Measurements from ENCODE around the gene SLAMF1.
"Not testable (repeated sequence)": the region's sequence is repeated elsewhere in the genome, so short reads cannot be mapped to it uniquely, and the experiment has no call there.

The SLAMF1 gene

GRCh38 chr1:160664573-160665051, 17.8 kb upstream of the SLAMF1 start:
- no peak for DNase-seq

DNA sequence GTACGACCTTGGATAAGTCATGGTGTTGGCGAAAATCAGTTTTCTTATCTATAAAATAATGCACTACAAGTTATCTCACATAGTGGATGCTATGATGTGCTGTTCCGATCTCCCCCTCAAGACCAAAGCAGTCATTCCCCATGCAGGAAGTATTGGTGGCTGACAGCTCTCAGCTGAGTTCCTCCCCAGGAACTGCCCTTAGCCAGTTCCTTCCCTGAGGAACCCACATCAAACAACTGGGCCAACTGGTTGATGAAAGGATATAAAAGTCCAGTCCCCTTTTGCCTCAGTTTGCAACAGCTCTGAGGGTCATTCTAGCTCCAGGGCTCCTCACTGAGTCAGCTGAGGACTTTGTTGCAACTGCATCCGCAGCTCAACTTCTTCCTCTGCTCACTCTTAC, 16.1 kb upstream of the SLAMF1 start:
- DNase-seq, result no peak

- no peak for DNase-seq
Observed at GRCh38 chr1:160659566-160659965, 12.7 kb upstream of the SLAMF1 start.

GRCh38 chr1:160658814-160659193, 12.0 kb upstream of the SLAMF1 start:
- no peak for DNase-seq

DNA sequence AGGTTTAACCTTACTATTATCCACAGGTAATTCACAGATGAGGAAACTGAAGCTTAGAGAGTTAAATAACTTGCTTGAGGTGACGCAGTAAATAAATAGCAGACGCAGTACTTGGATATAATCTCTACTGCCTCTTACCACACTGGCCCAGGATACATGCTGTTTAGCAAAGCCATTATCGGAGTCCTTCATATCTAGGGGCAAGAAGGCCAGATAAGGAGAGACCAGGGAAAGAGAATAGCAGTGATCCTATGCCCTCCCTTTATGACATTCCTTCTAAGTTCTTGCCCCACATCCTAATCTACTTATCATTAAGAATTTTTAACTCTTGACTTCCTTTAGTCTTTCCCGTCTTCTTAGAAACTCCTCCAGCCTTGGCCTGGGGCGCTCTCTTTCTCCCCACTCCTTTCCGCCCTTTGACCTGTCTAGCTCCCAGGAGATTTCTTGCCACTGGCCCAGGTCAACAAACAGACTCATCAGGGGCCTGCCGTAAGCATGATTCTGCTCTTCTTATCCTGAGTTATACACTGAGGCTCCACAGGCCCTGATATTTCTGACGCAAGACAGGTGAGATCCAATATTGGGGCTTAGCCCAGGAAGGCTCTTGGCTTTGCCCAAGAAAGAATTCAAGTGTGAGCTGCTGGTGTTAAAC, 11.4 kb upstream of the SLAMF1 start:
- no peak for DNase-seq

GRCh38 chr1:160657250-160657781, 10.5 kb upstream of the SLAMF1 start:
- DNase-seq, result no peak

DNA sequence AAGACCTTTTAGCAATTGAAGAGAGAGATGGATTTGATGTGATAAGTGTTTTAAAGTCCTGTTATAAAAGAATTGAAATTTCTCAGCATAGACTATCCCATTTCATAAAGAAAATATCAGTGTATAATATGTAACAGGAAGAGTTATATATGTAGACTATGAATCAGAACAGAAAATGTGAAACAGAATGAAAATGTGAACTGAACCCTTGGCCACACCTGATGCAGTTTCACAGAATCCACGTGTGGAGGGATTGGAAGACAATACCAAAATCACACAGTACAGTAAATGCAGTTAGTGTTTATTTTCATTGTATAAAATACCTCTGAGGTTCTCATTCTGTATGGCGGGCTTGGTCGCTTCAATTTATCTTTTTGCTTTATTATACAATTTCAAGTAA, 9.9 kb upstream of the SLAMF1 start:
- no peak for DNase-seq

- no peak for DNase-seq
Observed at GRCh38 chr1:160653620-160654016, 6.8 kb upstream of the SLAMF1 start.

DNA sequence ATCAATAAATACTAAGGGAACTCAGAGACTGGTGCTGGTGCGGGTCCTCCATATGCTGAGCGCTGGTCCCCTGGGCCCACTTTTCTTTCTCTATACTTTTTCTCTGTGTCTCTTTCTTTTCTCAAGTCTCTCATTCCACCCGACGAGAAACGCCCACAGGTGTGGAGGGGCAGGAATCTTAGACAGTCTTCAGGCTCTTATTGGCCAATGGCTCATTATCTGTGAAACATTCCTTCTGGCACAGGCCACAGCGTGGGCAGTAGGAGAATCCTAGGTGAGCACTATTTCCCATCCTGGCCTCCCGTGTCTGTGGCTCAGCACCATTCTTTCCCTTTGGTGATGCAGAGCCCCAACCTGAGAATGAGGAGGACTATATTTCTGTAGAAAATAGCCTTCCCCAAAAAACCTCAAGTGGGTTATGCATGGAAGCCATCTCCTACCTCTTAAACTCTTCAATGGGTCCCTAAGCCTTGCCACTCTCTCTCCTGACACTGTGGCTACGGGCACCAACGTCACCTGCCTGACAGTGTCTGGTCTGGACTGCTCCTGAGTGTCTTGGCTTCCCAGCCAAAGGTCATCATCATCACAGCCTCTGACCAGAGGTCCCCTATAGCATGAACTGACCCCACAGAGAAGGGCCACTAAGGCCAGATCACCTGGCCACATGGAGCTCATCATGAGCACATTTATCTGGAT, 6.2 kb upstream of the SLAMF1 start:
- DNase-seq, result no peak

GRCh38 chr1:160652065-160652641, 5.3 kb upstream of the SLAMF1 start:
- DNase-seq, result not testable (repeated sequence)

- no peak for DNase-seq
Observed at GRCh38 chr1:160651433-160652064, 4.7 kb upstream of the SLAMF1 start.

- DNase-seq, result no peak
Observed at GRCh38 chr1:160647329-160647720, 481 bp upstream of the SLAMF1 start.

GRCh38 chr1:160646180-160646579, 664 bp downstream of the SLAMF1 start:
- no peak for DNase-seq

DNA sequence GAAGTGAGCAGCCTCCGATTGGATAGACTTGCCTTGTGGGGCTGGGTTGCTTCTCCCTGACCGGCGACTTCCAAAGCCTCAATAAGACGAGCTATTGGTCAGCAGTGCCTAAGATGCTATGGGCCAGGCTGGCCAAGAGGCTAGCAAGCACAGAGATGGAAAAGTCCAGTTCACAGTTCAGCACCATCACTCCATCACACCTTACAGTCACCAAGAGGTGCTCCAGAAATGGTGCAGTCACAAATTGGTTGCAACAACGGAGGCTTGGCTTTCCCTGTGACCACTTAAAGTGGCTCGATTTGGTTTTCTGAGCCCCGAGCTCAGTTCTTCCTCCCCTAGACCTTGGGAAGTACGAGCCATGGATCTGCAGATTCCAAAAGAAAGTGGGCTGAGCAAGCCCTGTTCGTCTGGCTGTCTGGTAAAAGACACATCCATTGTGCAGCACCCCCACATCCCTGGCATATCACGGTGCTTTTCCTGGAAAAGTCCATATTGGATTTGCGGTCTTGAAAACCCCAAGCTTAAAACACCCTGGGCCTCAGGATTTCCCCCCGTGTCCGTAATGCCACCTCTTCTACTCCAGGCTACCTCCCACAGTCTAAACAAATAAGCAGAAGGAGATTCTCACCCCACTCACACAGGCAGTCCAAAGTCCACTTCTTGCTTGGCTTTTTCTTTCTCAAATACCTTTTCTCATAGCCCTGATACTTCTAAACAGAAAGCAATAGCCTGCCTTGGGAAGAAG, 1.3 kb downstream of the SLAMF1 start:
- no peak for DNase-seq

DNA sequence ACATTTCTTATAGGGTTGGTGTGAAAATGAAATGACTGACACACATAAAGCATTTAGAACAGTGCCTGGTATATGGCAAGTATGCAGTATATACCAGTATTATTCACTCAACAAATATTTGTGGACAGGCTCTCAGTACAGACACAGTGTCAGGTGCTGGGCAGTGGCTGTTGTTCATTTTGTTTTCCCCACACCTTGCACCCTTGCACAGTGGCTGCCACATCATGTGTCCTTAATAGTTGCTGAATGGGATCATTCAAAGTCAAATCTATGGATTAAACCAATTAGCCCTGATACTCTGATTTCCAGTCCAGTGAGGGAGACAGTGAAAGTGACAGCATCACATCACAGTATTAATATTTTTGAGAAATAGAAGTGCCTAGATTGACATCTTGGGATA, 2.4 kb downstream of the SLAMF1 start:
- DNase-seq, result no peak

GRCh38 chr1:160643138-160643537, 3.7 kb downstream of the SLAMF1 start:
- DNase-seq, result no peak

- no peak for DNase-seq
Observed at GRCh38 chr1:160642281-160642644, 4.6 kb downstream of the SLAMF1 start.

DNA sequence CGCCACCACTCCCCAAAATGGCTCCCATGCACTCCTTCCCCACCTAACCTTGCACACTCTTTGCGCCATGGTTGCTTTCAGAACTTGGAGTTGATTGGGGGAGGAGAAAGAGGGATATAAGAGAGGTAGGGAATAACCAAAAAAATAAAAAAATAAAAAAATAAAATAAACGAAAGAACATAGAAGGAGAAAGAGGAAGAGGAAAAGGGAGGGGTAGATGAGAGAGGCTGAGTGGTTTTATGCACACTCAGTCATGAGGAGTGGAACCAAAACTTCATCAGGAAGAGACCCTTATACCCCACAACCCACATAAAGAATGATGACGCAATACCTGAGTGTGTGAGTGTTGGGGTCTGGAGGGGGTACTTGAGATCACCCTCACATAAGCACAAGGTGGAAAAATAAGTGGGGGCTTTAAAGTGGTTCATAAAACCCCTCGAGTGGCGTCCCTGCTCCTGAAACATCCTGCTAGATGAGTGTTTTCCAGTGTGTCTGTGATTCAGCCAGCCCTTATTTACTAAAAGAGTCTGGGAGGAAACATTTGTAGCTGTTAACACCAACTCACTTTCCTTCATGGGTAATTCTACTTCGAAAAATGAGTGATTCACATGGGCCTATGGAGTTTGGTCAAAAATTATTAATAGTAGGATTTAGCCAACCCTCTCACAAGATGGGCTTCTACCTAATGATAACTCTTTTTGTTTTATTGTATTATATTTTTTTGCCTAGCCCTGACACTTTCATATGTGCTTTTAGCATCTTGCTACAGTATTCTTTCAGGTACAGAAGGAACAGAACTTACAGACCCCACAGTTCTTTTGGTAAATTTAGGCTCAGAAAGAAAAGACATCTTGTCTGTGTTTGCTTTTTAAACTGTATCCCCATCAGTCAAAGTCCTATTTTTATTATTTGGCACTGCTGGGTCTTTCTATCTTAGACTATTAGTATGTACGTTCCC, 5.2 kb downstream of the SLAMF1 start:
- DNase-seq, result no peak

- DNase-seq, result no peak
Observed at GRCh38 chr1:160640359-160641123, 6.3 kb downstream of the SLAMF1 start.

GRCh38 chr1:160639652-160640051, 7.2 kb downstream of the SLAMF1 start:
- peak; percentile 12 for DNase-seq

GRCh38 chr1:160638926-160639325, 7.9 kb downstream of the SLAMF1 start:
- DNase-seq, result no peak

Data from fibroblast of skin of back (primary cell).